Measurements from ENCODE around the gene FADS2.

DNA sequence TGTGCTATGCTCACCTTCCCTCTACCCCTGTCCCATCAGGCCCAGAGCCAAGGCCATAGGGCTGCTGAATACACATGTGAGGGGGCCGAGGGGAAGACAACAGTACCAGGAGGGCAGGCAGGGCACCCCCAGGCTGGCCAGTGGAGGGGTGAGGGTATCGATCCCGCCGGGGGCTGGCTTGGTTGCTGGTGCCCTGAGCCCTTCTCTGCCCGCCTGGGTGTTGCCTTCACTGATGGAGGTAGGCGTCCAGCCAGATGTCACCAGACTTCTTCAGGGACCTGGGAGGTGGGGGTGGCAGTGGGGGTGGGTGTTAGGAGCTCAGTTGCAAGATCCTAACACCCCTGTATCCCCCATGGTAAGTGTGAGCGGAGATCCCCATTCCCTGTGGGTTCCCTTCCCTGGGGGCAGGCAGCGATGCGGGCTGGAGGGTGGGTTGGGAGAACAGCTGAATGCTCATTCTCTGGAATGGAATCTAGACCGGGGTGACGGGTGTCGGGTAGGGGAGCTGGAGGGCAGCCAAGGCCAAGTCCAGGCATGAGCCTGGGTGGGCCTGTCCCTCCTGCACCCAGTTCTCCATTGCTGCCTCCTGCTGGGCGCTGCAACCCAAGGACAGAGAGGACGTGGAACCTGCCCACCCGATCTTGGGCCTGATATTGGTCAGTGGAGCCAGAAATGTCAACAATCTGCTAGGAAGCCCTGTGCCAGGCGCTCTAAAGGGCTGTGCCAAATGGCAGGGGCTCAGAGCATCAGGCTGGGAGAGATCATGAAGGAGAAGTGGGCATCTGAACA, 45.7 kb downstream of the FADS2 start:
- TF ChIP-seq EP300 (IDR thresholded peaks at IDR 0.05) (no peak), POLR2AphosphoS5 (IDR thresholded peaks at IDR 0.05) (no peak), POLR2A (IDR thresholded peaks at IDR 0.05) (no peak)
- TF ChIP-seq, protein P1, sequence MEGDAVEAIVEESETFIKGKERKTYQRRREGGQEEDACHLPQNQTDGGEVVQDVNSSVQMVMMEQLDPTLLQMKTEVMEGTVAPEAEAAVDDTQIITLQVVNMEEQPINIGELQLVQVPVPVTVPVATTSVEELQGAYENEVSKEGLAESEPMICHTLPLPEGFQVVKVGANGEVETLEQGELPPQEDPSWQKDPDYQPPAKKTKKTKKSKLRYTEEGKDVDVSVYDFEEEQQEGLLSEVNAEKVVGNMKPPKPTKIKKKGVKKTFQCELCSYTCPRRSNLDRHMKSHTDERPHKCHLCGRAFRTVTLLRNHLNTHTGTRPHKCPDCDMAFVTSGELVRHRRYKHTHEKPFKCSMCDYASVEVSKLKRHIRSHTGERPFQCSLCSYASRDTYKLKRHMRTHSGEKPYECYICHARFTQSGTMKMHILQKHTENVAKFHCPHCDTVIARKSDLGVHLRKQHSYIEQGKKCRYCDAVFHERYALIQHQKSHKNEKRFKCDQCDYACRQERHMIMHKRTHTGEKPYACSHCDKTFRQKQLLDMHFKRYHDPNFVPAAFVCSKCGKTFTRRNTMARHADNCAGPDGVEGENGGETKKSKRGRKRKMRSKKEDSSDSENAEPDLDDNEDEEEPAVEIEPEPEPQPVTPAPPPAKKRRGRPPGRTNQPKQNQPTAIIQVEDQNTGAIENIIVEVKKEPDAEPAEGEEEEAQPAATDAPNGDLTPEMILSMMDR (IDR thresholded peaks at IDR 0.05), result no peak
